ENCODE results near the gene ZNF91.
"Not testable (repeated sequence)": the region's sequence is repeated elsewhere in the genome, so short reads cannot be mapped to it uniquely, and the experiment has no call there.

The ZNF91 gene

GRCh38 chr19:23395722-23396117 lies 449 bp upstream of the ZNF91 start:
- DNase-seq (ENCODE audit: low spot score) = not testable (repeated sequence)

GRCh38 chr19:23394511-23394910 lies 760 bp downstream of the ZNF91 start:
- DNase-seq (ENCODE audit: low spot score) = no peak

- no peak for DNase-seq (ENCODE audit: low spot score)
Observed at GRCh38 chr19:23393121-23393520, 2.1 kb downstream of the ZNF91 start.

- DNase-seq (ENCODE audit: low spot score) = no peak
Observed at GRCh38 chr19:23391236-23391635, 4.0 kb downstream of the ZNF91 start.

DNA sequence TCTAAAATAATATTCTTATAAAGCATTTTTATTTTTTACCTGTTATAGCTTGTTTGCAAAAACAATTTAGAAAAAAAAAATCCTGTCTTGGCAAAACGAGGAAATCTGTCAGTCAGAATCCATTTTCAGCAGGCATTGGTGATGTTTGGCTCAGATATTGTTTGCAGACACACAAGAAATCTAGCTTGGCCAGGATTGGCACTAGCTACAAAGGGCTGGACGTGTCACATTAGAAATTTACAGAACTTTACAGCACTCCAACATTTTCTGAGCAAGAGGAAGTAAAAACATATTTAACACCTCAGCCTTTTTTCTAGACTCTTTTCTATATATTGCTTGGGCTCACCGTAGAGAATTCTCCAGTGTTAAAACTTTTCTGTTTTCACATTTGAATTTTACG lies 9.9 kb downstream of the ZNF91 start:
- no peak for DNase-seq (ENCODE audit: low spot score)

- DNase-seq (ENCODE audit: low spot score) = no peak
Observed at GRCh38 chr19:23384858-23385257, 10.4 kb downstream of the ZNF91 start.

DNA sequence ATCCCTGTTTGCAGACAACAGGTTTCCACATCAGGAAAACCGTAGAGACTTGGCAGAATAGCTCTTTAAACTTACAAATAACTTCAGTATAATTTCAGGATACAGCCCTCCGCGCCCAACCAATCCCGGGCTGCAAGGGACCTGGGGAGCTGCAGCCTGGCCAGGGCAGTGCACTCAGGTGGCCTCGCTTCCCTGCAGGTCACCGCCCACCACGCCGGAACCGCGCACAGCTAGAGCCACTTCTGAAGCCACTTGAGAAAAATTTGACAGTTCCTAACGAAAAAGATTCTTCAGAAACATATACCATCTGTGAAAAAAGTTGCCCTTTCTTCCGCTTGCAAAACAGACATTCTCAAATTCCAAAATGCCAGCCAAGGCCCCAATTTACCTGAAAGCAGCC lies 11.1 kb downstream of the ZNF91 start:
- DNase-seq (ENCODE audit: low spot score) = no peak

DNA sequence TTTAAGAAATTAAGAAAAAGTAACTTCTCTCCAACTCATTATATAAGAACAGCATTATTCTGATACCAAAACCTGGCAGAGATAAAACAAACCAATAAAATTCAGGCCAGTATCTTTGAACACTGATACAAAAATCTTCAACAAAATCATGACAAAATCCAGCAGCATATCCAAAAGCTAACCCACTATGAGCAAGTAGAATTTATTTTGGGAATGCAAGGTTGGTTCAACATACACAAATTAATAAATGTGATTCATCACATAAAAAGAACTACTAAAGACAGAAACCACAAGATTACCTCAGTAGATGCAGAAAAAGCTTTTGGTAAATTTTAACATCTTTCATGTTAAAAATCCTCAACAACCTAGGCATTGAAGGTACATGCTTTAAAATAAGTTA lies 12.3 kb downstream of the ZNF91 start:
- DNase-seq (ENCODE audit: low spot score) = no peak

- no peak for DNase-seq (ENCODE audit: low spot score)
Observed at GRCh38 chr19:23381114-23381513, 14.2 kb downstream of the ZNF91 start.

DNA sequence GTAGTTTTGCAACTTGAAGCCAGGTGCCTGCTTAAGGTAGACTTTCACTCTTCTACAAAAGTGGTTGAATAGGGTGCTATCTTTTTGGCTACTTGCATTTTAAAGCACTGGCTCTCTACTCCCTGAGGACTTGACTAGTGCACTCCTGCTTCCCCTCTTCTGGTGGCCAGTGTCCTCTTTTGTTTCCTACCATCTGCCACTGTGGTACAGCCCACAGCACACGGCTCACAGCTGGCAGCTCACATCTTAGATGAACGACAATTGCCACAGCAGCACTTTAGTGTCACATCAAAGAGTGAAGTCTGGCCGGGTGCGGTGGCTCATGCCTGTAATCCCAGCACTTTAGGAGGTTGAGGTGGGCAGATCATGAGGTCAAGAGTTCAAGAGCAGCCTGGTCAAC lies 15.6 kb downstream of the ZNF91 start:
- not testable (repeated sequence) for DNase-seq (ENCODE audit: low spot score)

- DNase-seq (ENCODE audit: low spot score) = no peak
Observed at GRCh38 chr19:23378948-23379347, 16.3 kb downstream of the ZNF91 start.

DNA sequence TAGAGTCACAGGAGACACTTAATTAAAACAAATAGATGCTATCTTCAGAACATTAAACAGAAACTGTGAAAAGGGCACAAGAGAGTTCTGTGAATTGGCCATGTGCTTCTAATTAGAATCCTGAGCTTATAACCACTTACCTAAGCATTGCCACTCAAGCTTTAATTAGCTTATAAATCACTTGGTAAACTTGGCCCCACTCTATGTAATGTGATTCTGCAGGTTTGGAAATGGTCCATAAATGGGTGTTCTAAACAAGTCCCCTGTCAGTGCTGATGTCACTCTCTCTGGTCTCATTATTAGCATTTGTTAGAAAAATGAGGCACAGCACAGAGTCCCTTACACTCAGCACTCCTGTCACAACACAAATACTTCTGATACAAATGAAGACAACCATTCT lies 18.0 kb downstream of the ZNF91 start:
- DNase-seq (ENCODE audit: low spot score) = no peak

GRCh38 chr19:23366437-23366836 lies 28.8 kb downstream of the ZNF91 start:
- no peak for DNase-seq (ENCODE audit: low spot score)

DNA sequence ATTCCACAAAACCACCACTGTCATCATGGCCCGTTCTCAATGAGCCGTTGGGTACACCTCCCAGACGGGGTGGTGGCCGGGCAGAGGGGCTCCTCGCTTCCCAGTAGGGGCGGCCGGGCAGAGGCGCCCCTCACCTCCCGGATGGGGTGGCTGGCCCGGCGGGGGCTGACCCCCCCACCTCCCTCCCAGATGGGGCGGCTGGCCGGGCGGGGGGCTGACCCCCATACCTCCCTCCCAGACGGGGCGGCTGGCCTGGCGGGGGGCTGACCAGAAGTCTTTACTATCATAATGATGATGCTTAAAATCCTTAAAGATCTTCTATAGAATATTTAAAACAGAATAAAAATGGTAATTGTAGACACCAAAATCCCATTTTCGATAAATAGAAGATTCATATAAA lies 29.2 kb downstream of the ZNF91 start:
- not testable (repeated sequence) for DNase-seq (ENCODE audit: low spot score)

- DNase-seq (ENCODE audit: low spot score) = no peak
Observed at GRCh38 chr19:23365222-23365621, 30.0 kb downstream of the ZNF91 start.

- not testable (repeated sequence) for DNase-seq (ENCODE audit: low spot score)
Observed at GRCh38 chr19:23361843-23362242, 33.4 kb downstream of the ZNF91 start.

DNA sequence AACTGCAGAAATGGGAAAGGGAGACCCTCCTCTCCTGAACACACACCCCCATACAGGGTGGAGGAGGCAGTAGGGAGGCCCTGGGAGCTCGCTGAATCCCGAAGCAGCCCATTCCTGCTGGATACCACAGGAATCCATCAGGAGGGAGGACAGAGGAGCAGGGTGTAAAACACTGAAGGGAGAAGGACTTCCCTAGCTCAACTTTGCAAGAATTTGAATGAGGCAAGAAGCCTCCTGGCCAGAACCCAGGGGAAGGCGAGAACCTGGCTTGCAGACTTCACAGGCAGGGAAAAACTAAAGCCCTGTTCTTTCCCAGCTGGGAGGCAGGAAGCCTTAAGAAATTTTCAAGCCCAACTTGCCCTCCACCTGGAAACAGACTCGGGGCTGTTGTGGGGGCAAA lies 43.5 kb downstream of the ZNF91 start:
- no peak for DNase-seq (ENCODE audit: low spot score)

- DNase-seq (ENCODE audit: low spot score) = no peak
Observed at GRCh38 chr19:23346696-23347095, 48.6 kb downstream of the ZNF91 start.

GRCh38 chr19:23345838-23346237 lies 49.4 kb downstream of the ZNF91 start:
- DNase-seq (ENCODE audit: low spot score) = no peak

DNA sequence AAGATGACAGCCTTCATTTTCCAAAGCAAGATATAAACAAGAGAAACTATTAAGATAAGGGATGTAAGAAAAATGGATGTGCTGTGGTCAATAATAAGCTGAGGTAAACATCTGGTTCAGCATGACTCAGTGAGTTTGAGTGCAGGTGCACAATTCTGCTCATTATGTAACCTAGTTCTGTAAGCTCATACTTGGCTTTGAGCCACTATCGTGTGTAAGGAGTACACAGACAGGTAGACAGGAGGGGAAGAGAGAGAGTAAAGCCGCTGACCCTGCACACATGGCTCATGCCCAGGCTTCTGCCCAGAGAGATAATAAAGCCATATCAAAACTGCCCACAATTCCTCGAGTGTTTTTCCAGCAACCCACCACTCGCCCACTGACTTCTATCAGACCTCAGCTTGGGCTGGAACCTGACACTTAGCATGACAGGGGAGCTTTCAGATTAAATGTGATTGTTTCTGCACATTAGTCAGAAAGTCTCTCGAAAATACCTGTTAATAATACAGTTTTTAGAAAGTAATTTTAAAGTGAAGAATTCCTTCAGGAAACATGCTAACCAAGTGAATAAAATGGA lies 51.7 kb downstream of the ZNF91 start:
- no peak for DNase-seq (ENCODE audit: low spot score)

DNA sequence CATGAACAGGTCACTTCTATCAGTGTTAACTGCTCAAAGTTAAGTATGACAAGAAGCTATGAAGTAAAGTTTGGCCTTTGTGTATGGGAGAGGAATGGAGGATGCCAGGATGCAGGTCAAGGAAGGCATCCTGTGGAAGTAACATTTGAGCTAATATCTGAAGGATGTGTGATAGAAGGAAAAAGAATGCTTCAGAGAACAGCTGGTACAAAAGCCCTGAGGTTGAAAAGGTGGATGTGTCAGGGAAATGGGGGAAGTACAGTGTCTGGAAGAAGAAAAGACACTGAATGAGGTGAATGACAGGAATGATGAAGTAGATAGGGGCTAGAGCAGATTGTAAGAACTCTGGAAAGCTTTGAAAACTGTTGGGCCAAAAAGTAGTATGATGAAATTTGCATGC lies 67.1 kb downstream of the ZNF91 start:
- no peak for DNase-seq (ENCODE audit: low spot score)

DNA sequence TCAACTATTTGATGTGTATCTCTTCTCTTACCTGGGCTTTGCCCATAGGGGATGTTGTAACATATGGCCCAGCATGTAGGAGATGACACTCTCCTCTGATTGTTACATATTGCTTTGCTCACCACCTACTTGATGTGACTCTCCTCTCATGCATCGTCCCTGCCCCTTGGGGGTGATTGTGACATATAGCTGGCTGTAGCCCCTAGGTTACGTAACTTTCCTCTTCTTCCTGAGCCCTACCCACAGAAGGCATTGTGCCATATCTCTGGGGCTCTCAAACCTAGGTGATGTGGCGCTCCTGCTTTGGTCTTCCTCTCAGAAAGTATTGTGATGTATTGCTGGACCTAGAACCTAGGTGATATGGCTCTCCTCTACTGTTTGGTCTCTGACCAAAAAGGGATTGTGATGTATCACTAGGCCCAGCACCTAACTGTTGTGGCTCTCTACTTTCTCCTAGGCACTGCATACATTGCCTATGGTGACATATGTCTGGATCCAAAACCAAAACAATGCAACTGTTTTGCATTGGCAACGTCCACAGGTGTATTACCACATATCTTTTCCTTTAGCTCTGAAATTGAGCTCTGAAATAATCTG lies 73.2 kb downstream of the ZNF91 start:
- DNase-seq (ENCODE audit: low spot score) = no peak

- DNase-seq (ENCODE audit: low spot score) = not testable (repeated sequence)
Observed at GRCh38 chr19:23321403-23321802, 73.9 kb downstream of the ZNF91 start.

- not testable (repeated sequence) for DNase-seq (ENCODE audit: low spot score)
Observed at GRCh38 chr19:23319571-23319970, 75.7 kb downstream of the ZNF91 start.

Data from hepatic stellate cell (primary cell).